H1 (cell line): Measurements from ENCODE around the gene CDH12. TPM values are rescaled to one million over a fixed set of nuclear protein-coding genes. Genes with fewer than 3 reads are reported as not detected.
"Not testable (repeated sequence)": the region's sequence is repeated elsewhere in the genome, so short reads cannot be mapped to it uniquely, and the experiment has no call there.

Experiments
- CTCF ChIA-PET: fragments of 300-600 bp; sonication (Branson Sonifier 250); formaldehyde crosslinking; loops from one replicate; lab custom pipeline; 2021; ENCODE audit not compliant: partially characterized antibody; lab: Charles Lee
- POLR2A ChIA-PET: fragments of 300-600 bp; sonication (Branson Sonifier 250); formaldehyde crosslinking; loops from one replicate; lab custom pipeline; 2021; ENCODE audit warnings: inconsistent platforms; ENCODE audit not compliant: partially characterized antibody; lab: Charles Lee
- DNase-seq, 2 experiments: peaks; one replicate each; pipeline versions ENCODE4 v3.0.0 to v3.0.0-alpha.2; 2010 to 2022; ENCODE audit warnings: low spot score in 2 of 2, low read depth in 1 of 2, mixed read lengths in 1 of 2
- FAIRE-seq: peaks from 2 replicates; lab custom pipeline; 2011; peaks lifted over from hg19 to GRCh38; lab: Jason Lieb, UNC
- H2AFZ ChIP-seq: 2 replicates; pipeline ENCODE4 v1.8.1; 2012; ENCODE audit warnings: low read length, inconsistent platforms
- H2AK5ac ChIP-seq: 2 replicates; pipeline ENCODE4 v1.6.1; 2013; ENCODE audit warnings: low read depth, low read length
- H2BK120ac ChIP-seq: replicated peaks from 2 replicates; pipeline ENCODE3; 2013; ENCODE audit warnings: low read depth, low read length, inconsistent platforms
- H2BK12ac ChIP-seq: 2 replicates; pipeline ENCODE4 v1.6.1; 2013; ENCODE audit warnings: low read depth, low read length
- H2BK15ac ChIP-seq: 2 replicates; pipeline ENCODE4 v1.6.1; 2013; ENCODE audit warnings: low read length
- H2BK20ac ChIP-seq: 2 replicates; pipeline ENCODE4 v1.6.1; 2013; ENCODE audit warnings: low read length
- H2BK5ac ChIP-seq: 2 replicates; pipeline ENCODE4 v1.6.1; 2013; ENCODE audit warnings: low read depth, low read length
- H3K14ac ChIP-seq: 2 replicates; pipeline ENCODE4 v1.6.1; 2013; ENCODE audit warnings: inconsistent platforms; ENCODE audit not compliant: insufficient read length
- H3K18ac ChIP-seq: 2 replicates; pipeline ENCODE4 v1.6.1; 2013; ENCODE audit warnings: low read length; ENCODE audit errors: extremely low read depth
- H3K23ac ChIP-seq: 2 replicates; pipeline ENCODE4 v1.6.1; 2013; ENCODE audit warnings: inconsistent platforms; ENCODE audit not compliant: insufficient read length
- H3K23me2 ChIP-seq: 2 replicates; pipeline ENCODE4 v1.6.1; 2013; ENCODE audit warnings: low read depth, low read length
- H3K27ac ChIP-seq: 2 replicates; pipeline ENCODE4 v1.6.1; 2011; ENCODE audit warnings: low read depth, low read length, inconsistent platforms
- H3K27me3 ChIP-seq, 4 experiments: replicated peaks in 1 of 4; 1 replicate in 1 of 4; 2 replicates in 3 of 4; pipeline versions ENCODE4 v1.6.1 to v1.8.1; 2011 to 2013; ENCODE audit warnings: low read length in 3 of 4, mild to moderate bottlenecking in 3 of 4, inconsistent platforms in 2 of 4, mixed read lengths in 2 of 4, moderate library complexity in 1 of 4; ENCODE audit not compliant: control insufficient read depth in 3 of 4, insufficient read depth in 3 of 4; ENCODE audit errors: extremely low read depth in 1 of 4
- H3K36me3 ChIP-seq, 4 experiments: 2 replicates each; pipeline versions ENCODE4 v1.6.1 to v1.8.1; 2011 to 2013; ENCODE audit warnings: mild to moderate bottlenecking in 4 of 4, low read length in 3 of 4, moderate library complexity in 2 of 4, control low read depth in 1 of 4, inconsistent platforms in 1 of 4; ENCODE audit not compliant: insufficient read depth in 4 of 4, control insufficient read depth in 2 of 4
- H3K4ac ChIP-seq: replicated peaks from 2 replicates; pipeline ENCODE3; 2013; ENCODE audit warnings: low read length, low read depth, mixed read lengths, inconsistent platforms; ENCODE audit not compliant: insufficient read length
- H3K4me1 ChIP-seq, 4 experiments: replicated peaks in 1 of 4; 1 replicate in 1 of 4; 2 replicates in 3 of 4; pipeline versions ENCODE4 v1.6.1 to v1.8.1; 2011 to 2013; ENCODE audit warnings: low read length in 3 of 4, inconsistent platforms in 2 of 4, mixed read lengths in 1 of 4; ENCODE audit not compliant: insufficient read depth in 4 of 4, control insufficient read depth in 3 of 4
- H3K4me2 ChIP-seq, 2 experiments: 2 replicates each; pipeline versions ENCODE4 v1.6.1 to v1.8.1; 2011 to 2013; ENCODE audit warnings: low read depth in 2 of 2, low read length in 2 of 2, control low read depth in 1 of 2, inconsistent platforms in 1 of 2, mild to moderate bottlenecking in 1 of 2; ENCODE audit not compliant: insufficient read depth in 1 of 2
- H3K4me3 ChIP-seq, 4 experiments: fragments of 200-600, 300-600 bp in 1 of 4; sonication (generic), shearing (Covaris generic), sonication (Bioruptor Twin) in 1 of 4; 2 replicates each; pipeline versions ENCODE4 v1.5.1 to v1.8.1; 2011 to 2016; ENCODE audit warnings: low read length in 4 of 4, low read depth in 3 of 4, control low read depth in 2 of 4, inconsistent platforms in 2 of 4, mild to moderate bottlenecking in 2 of 4, mixed read lengths in 1 of 4, moderate library complexity in 1 of 4; ENCODE audit not compliant: insufficient read depth in 2 of 4; ENCODE audit errors: extremely low read depth in 1 of 4
- H3K56ac ChIP-seq: replicated peaks from 2 replicates; pipeline ENCODE3; 2013; ENCODE audit warnings: low read depth, mild to moderate bottlenecking, mixed read lengths, low read length, inconsistent platforms; ENCODE audit not compliant: insufficient read length
- H3K79me1 ChIP-seq: 2 replicates; pipeline ENCODE4 v1.6.1; 2013; ENCODE audit warnings: low read depth, low read length, control low read depth
- H3K79me2 ChIP-seq, 2 experiments: 2 replicates each; pipeline versions ENCODE4 v1.6.1 to v1.8.1; 2012 to 2013; ENCODE audit warnings: low read length in 2 of 2, mild to moderate bottlenecking in 2 of 2, inconsistent platforms in 1 of 2; ENCODE audit not compliant: insufficient read depth in 2 of 2, control insufficient read depth in 1 of 2
- H3K9ac ChIP-seq, 4 experiments: replicated peaks in 1 of 4; 1 replicate in 1 of 4; 2 replicates in 3 of 4; pipeline versions ENCODE4 v1.6.1 to v1.8.1; 2011 to 2013; ENCODE audit warnings: low read depth in 3 of 4, low read length in 3 of 4, control low read depth in 2 of 4, mild to moderate bottlenecking in 2 of 4, moderate library complexity in 2 of 4, inconsistent platforms in 1 of 4; ENCODE audit errors: extremely low read depth in 1 of 4
- H3K9me3 ChIP-seq, 2 experiments: 2 replicates each; pipeline versions ENCODE4 v1.6.1 to v1.8.1; 2012 to 2013; ENCODE audit warnings: mild to moderate bottlenecking in 2 of 2, moderate library complexity in 2 of 2, control low read depth in 1 of 2, inconsistent platforms in 1 of 2, low read depth in 1 of 2, low read length in 1 of 2, mixed read lengths in 1 of 2; ENCODE audit not compliant: insufficient read depth in 2 of 2
- H4K20me1 ChIP-seq, 2 experiments: replicated peaks in 1 of 2; 2 replicates each; pipeline versions ENCODE3 to v1.8.1; 2011 to 2013; ENCODE audit warnings: inconsistent platforms in 2 of 2, low read length in 2 of 2, mild to moderate bottlenecking in 1 of 2; ENCODE audit not compliant: insufficient read depth in 2 of 2, control insufficient read depth in 1 of 2
- H4K5ac ChIP-seq: 2 replicates; pipeline ENCODE4 v1.6.1; 2013; ENCODE audit warnings: low read length, low read depth, mixed read lengths, inconsistent platforms; ENCODE audit not compliant: insufficient read length
- H4K8ac ChIP-seq: 2 replicates; pipeline ENCODE4 v1.8.0; 2013; ENCODE audit warnings: mild to moderate bottlenecking, moderate library complexity, low read length, inconsistent platforms; ENCODE audit not compliant: insufficient read depth; ENCODE audit errors: extremely low read depth
- H4K91ac ChIP-seq: replicated peaks from 2 replicates; pipeline ENCODE3; 2013; ENCODE audit warnings: low read length, mixed read lengths, inconsistent platforms; ENCODE audit not compliant: insufficient read length
- WGBS, 2 experiments: shearing (Covaris generic) in 1 of 2; methylation state at CpG; one replicate each; pipeline versions ENCODE4 v1.1.6 to v1.1.7; 2013 to 2015; ENCODE audit warnings: low lambda C conversion rate in 2 of 2, mixed read lengths in 2 of 2, inconsistent platforms in 1 of 2, low coverage in 1 of 2, missing lambda C conversion rate in 1 of 2; ENCODE audit not compliant: insufficient replicate concordance in 2 of 2, insufficient coverage in 1 of 2, insufficient read length in 1 of 2; ENCODE audit errors: extremely low coverage in 1 of 2, missing lambda C conversion rate in 1 of 2; 5-methylcytosine and 5-hydroxymethylcytosine counted together
- polyA plus RNA-seq, 7 experiments: library from polyadenylated mRNA; depleted of rRNA in 3 of 7; stranded (reverse) in 5 of 7; unstranded in 2 of 7; fragments of >200 nt in 5 of 7; fragments of 200-250 nt in 2 of 7; gene quantifications; 1 replicate in 5 of 7; 2 replicates in 1 of 7; 4 replicates in 1 of 7; pipeline versions ENCODE4 v1.2.1 to v1.2.3, GENCODE V29; 2011 to 2013; ENCODE audit warnings: missing spikeins in 2 of 7, mixed read lengths in 2 of 7
- total RNA-seq: library from RNA; stranded (reverse); fragmentation: NEBNext Ultra II Directional; extraction: Animal tissue kit (Norgen Biotek cat#: 25700); gene quantifications from 2 replicates; pipeline ENCODE4 v1.2.1, GENCODE V29; 2021

CDH12 gene
- total and polyA plus RNA-seq, 2 of the 8 experiments (the other 6 are each of a cell fraction or from before 2014, with no cell fraction given): 0.03 TPM; not detected in 1

DNA sequence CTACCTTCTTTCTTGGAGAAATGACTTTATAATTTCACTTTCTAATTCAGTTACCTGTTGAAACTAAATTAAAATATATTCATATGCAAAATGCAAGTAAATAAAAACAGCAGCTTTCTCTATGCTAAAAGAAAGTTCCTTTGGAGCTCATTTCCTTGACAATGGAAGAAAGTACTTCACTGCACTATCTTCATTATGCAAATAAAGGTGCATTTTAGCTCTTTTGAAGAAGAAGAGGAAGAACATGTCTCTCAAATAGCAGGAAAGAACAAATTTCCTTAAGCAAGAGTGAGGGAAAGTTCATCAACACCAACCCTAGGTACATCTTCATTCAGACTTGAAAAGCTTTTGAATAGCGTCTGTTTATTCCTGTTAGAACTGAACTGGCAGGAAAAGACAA lies 901.6 kb downstream of the CDH12 start:
- H4K8ac ChIP-seq, H3K79me1 ChIP-seq, H3K18ac ChIP-seq, H2BK20ac ChIP-seq, H3K23me2 ChIP-seq, H3K4ac ChIP-seq, H2BK120ac ChIP-seq, H3K4me3 ChIP-seq, H2BK5ac ChIP-seq, H3K9ac ChIP-seq, H4K5ac ChIP-seq, H2BK15ac ChIP-seq, DNase-seq, H3K27ac ChIP-seq, H3K4me2 ChIP-seq, H4K20me1 ChIP-seq, H3K4me1 ChIP-seq, H3K23ac ChIP-seq, H3K56ac ChIP-seq, H4K91ac ChIP-seq, H3K9me3 ChIP-seq, H3K27me3 ChIP-seq, H2AK5ac ChIP-seq, H2BK12ac ChIP-seq, FAIRE-seq, H3K79me2 ChIP-seq, H3K36me3 ChIP-seq, H2AFZ ChIP-seq, H3K14ac ChIP-seq, POLR2A ChIA-PET: not testable (repeated sequence)
- CTCF ChIA-PET: interaction anchor here (1.0 kb wide), 1 partner anchor 21 kb away, joined by 3 read pairs; no protein-coding TSS in a partner anchor
- WGBS, 2 experiments: 67% methylated on average over 1 of the region's 1 CpG; no CpG with 5 or more reads in 1 of the 2 experiments
